Panc1 (cell line): ENCODE data around the gene GALP.

ENCODE experiments used
- CTCF ChIP-seq: fragments of 450-650 bp; IDR thresholded peaks from 2 replicates; pipeline ENCODE4 v1.5.1; 2017; ENCODE audit warnings: mild to moderate bottlenecking
- POLR2AphosphoS5 ChIP-seq: IDR thresholded peaks from 2 replicates; pipeline ENCODE4 v1.6.1; 2012; ENCODE audit warnings: mild to moderate bottlenecking, low read depth, low read length, moderate library complexity
- REST ChIP-seq, 2 experiments: IDR thresholded peaks; 2 replicates each; pipeline ENCODE4 v1.6.1; 2011 to 2012; ENCODE audit warnings: low read depth in 2 of 2, control low read depth in 1 of 2, low read length in 1 of 2, mild to moderate bottlenecking in 1 of 2, moderate library complexity in 1 of 2; ENCODE audit not compliant: insufficient read depth in 1 of 2
- SIN3A ChIP-seq: IDR thresholded peaks from 2 replicates; pipeline ENCODE4 v1.6.1; 2012; ENCODE audit warnings: low read depth, mild to moderate bottlenecking, low read length, moderate library complexity, borderline replicate concordance; ENCODE audit not compliant: insufficient read depth
- TCF7L2 ChIP-seq: IDR thresholded peaks from 2 replicates; pipeline ENCODE4 v1.6.1; 2011; ENCODE audit warnings: mild to moderate bottlenecking, low read depth, low read length, inconsistent platforms

GRCh38 chr19:56211718-56212117, 35.9 kb downstream of the GALP start:
- TF ChIP-seq POLR2AphosphoS5 (no peak), CTCF (no peak; the same call in 1 of the 2 replicates), REST (IDR thresholded peaks at IDR 0.05; ENCODE audit: insufficient read depth in 1 of 2, low read depth in 2 of 2, low read length in 1 of 2) (no peak), SIN3A (no peak), TCF7L2 (no peak)
